Esophagus muscularis mucosa (tissue), 4 donors: ENCODE data around the gene NBPF11. TPM values are rescaled to one million over a fixed set of nuclear protein-coding genes. Genes with fewer than 3 reads are reported as not detected.
"Not testable (repeated sequence)": the region's sequence is repeated elsewhere in the genome, so short reads cannot be mapped to it uniquely, and the experiment has no call there.

ENCODE experiments used
- DNase-seq: peaks from one replicate; pipeline ENCODE4 v3.0.0-alpha.2; 2017; ENCODE audit errors: extremely low spot score
- H3K27ac ChIP-seq, 4 donors: fragments of 200-600 bp; sonication (generic); replicated peaks in 1 of 4; 1 replicate in 3 of 4; 2 replicates in 1 of 4; pipeline ENCODE4 v1.5.1; 2016 to 2019; ENCODE audit warnings: mild to moderate bottlenecking in 1 of 4
- H3K27me3 ChIP-seq, 4 donors: fragments of 200-600 bp; sonication (generic); one replicate each; pipeline versions ENCODE4 v1.5.1 to v1.6.0; 2016 to 2019
- H3K36me3 ChIP-seq, 4 donors: fragments of 200-600 bp; sonication (generic); one replicate each; pipeline ENCODE4 v1.5.1; 2016 to 2019
- H3K4me1 ChIP-seq, 4 donors: fragments of 200-600 bp; sonication (generic); one replicate each; pipeline ENCODE4 v1.5.1; 2016 to 2019
- H3K4me3 ChIP-seq, 4 donors: fragments of 200-600 bp; sonication (generic); 1 replicate in 2 of 4; 2 replicates in 2 of 4; pipeline ENCODE4 v1.5.1; 2016 to 2019; ENCODE audit warnings: mild to moderate bottlenecking in 4 of 4, moderate library complexity in 1 of 4
- H3K9me3 ChIP-seq, 4 donors: fragments of 200-600 bp; sonication (generic); 1 replicate in 3 of 4; 2 replicates in 1 of 4; pipeline ENCODE4 v1.5.1; 2016 to 2019
- WGBS: methylation state at CpG from one replicate; pipeline ENCODE4 v1.1.5; 2018; 5-methylcytosine and 5-hydroxymethylcytosine counted together
- intact Hi-C: fragments of 100-400 bp; cut with DNase I; formaldehyde crosslinking; loops from one replicate; pipeline ENCODE4 v1.15.1; 2023
- small RNA-seq, 3 donors: library from RNA; depleted of rRNA; stranded (forward); fragments of <200 nt; gene quantifications; one replicate each; pipeline ENCODE3, GENCODE V24; 2016
- total RNA-seq, 4 donors: library from RNA; depleted of rRNA; stranded (reverse); fragments of >200 nt; gene quantifications; one replicate each; pipeline versions ENCODE4 v1.1.0 to v1.2.1, GENCODE V29; 2016

The NBPF11 gene
- total RNA-seq, 4 donors from 2014 or later = 5.1 to 8.0 (median 6.7) TPM

DNA sequence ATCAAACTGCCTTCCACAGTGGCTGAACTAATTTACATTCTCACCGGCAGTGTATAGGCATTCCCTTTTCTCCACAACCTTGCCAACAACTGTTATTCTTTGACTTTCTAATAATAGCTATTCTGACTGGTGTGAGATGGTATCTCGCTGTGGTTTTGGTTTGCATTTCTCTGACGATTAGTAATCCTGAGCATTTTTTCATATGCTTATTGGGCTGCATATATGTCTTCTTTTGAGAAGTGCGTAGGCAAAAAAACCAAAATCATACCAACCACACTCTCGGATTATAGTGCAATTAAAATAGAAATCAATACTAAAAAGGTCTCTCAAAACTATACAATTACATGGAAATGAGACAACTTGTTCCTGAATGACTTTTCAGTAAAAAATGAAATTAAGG lies 78.7 kb downstream of the NBPF11 start:
- H3K9me3 ChIP-seq, H3K36me3 ChIP-seq, H3K4me1 ChIP-seq, intact Hi-C loops, H3K27me3 ChIP-seq, H3K4me3 ChIP-seq, DNase-seq, H3K27ac ChIP-seq: not testable (repeated sequence)
- WGBS = no CpG with 5 or more reads among the region's 5 CpGs

DNA sequence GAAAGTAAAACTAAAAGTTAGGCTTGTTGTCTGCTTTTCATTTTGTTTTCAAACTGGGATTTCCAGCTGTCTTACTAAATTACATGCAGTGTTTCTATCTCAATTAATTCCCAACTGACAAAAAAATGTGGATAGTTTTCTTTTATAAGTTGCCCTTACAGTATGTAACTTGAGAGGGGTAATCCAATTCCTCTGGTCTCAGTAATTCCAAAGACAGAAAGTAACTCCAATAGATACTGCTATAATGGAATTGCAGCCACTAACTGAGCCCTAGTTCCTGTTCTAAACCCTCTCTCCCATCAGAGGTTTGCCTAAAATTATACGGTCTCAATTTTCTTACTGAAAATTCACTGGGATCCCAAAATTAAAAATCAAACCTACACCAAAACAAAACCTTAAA lies 83.5 kb downstream of the NBPF11 start:
- H3K4me3 ChIP-seq, H3K27me3 ChIP-seq, H3K36me3 ChIP-seq, H3K27ac ChIP-seq, H3K4me1 ChIP-seq, DNase-seq, intact Hi-C loops, H3K9me3 ChIP-seq: not testable (repeated sequence)
- 86% methylated on average over 1 of the region's 1 CpG for WGBS

DNA sequence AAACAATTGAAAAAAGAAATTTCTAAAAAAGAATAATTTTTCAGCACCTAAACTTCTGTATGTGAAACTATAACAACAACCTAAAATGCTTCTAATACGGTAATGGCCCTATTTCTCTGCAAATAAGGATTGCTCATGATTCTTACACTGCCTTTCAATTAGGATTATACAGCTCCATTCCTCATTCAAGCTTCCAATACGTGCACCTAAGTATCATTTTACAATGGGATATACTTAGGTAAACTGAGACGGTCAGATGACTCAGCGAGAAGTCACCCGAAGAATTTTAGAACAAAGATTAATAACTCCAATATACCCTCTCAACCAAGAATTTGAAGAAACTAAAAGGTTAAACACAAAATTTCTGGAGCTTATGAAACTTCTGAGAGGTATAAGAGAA lies 83.9 kb downstream of the NBPF11 start:
- intact Hi-C loops, H3K9me3 ChIP-seq, H3K4me3 ChIP-seq, H3K4me1 ChIP-seq, H3K27me3 ChIP-seq, H3K27ac ChIP-seq, H3K36me3 ChIP-seq, DNase-seq: not testable (repeated sequence)
- WGBS = no CpG with 5 or more reads among the region's 5 CpGs

DNA sequence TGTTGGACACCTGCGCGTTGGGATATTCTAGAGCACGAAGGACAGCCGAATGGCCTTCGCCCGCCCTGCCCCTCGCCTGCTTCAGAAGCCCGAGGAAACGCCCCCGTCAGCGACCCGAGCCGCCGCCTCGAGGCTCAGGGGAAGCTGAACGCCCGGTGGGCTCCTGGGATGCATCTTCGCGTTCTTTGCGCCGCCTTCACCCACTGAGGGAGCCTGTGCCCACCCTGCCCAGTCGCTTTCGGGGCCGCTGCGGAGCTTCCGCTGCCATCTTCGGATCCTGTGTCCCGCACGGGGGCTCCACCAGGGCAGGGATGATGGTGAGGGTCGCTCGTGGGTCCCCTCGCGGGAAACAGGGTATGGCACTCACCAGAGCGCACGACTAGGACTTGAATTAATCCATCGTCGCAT lies 91.8 kb downstream of the NBPF11 start:
- peak; percentile 5 for DNase-seq

DNA sequence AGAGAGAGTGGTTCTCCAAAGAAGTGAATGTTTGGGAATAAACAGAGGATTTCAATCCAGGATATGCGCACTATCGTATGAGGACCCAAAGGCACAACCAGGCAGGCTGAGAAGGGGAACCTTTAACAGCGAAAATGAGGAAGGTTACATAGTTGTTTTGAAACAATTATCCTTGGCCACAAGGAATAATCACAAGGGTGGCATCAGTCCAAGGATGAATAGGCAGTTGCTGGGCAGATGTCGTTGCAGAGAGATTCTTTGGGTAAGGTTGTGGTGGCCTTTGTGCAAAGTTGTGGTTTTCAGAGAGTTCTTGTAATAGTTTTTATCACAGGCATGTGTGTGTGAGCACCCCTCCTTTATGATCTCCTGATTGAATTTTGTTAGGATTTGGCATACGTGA lies 94.7 kb downstream of the NBPF11 start:
- H3K36me3 ChIP-seq, H3K27ac ChIP-seq, intact Hi-C loops, H3K9me3 ChIP-seq, H3K4me1 ChIP-seq, H3K4me3 ChIP-seq, DNase-seq: not testable (repeated sequence)
- H3K27me3 ChIP-seq = peaks cover 0 to 13% (median 0%) of the 10 kb centered on the region in 4 donors
- WGBS = 66% methylated on average over 5 of the region's 5 CpGs

More for the DNA sequence above, 91.8 kb downstream of the NBPF11 start:
- WGBS = no CpG with 5 or more reads among the region's 37 CpGs
- H3K27ac ChIP-seq, intact Hi-C loops, H3K36me3 ChIP-seq, H3K9me3 ChIP-seq, H3K4me1 ChIP-seq: not testable (repeated sequence)
- Histone ChIP-seq H3K4me3 (peak overlapping the region; percentile 40 to 56 (median 43)), H3K27me3 (peaks cover 0 to 13% (median 0%) of the 10 kb centered on the region in 4 donors)

Small RNA genes lying within 50 kb of the gene (small RNA-seq; reads per million reads assigned to genes)
- gene RNA5SP57 = 0 reads per million in 3 donors

Other genes with a start within 250 kb of the NBPF11 start
- gene GJA8, start 249.5 kb downstream of the NBPF11 start, total RNA-seq = not detected
- 10 to 100 TPM in 3 of 4 donors, 1 to 10 TPM in 1; 9.5 to 20.8 (median 10.4) TPM for gene GPR89B, start 223.9 kb downstream of the NBPF11 start, total RNA-seq